Thymus (tissue), 11 donors: ENCODE results near the gene TUBB8B. TPM values are rescaled to one million over a fixed set of nuclear protein-coding genes. Genes with fewer than 3 reads are reported as not detected.
A peak's percentile ranks its signal among the peaks of the same experiment; 100 is the strongest.
"Not testable (repeated sequence)": the region's sequence is repeated elsewhere in the genome, so short reads cannot be mapped to it uniquely, and the experiment has no call there.

Experiments
- DNase-seq, 9 donors: peaks; one replicate each; pipeline ENCODE4 v3.0.0-alpha.2; 2013; ENCODE audit warnings: low spot score in 9 of 9, low read depth in 6 of 9, missing footprints in 1 of 9
- H3K27ac ChIP-seq, 2 donors: one replicate each; pipeline ENCODE4 v1.5.1; 2013; ENCODE audit warnings: control low read depth in 1 of 2, low read depth in 1 of 2, low read length in 1 of 2, mild to moderate bottlenecking in 1 of 2, moderate library complexity in 1 of 2
- H3K27me3 ChIP-seq, 2 donors: one replicate each; pipeline ENCODE4 v1.5.1; 2013; ENCODE audit warnings: low read length in 1 of 2; ENCODE audit not compliant: control insufficient read depth in 2 of 2, insufficient read depth in 1 of 2
- H3K36me3 ChIP-seq, 2 donors: one replicate each; pipeline ENCODE4 v1.5.1; 2013; ENCODE audit warnings: low read length in 1 of 2, mild to moderate bottlenecking in 1 of 2, moderate library complexity in 1 of 2; ENCODE audit not compliant: control insufficient read depth in 2 of 2, insufficient read depth in 2 of 2
- H3K4me1 ChIP-seq, 2 donors: one replicate each; pipeline ENCODE4 v1.5.1; 2013; ENCODE audit warnings: low read length in 2 of 2; ENCODE audit not compliant: control insufficient read depth in 2 of 2, insufficient read depth in 2 of 2
- H3K4me3 ChIP-seq, 2 donors: one replicate each; pipeline ENCODE4 v1.5.1; 2013; ENCODE audit warnings: low read length in 2 of 2, control low read depth in 1 of 2, mild to moderate bottlenecking in 1 of 2
- H3K9me3 ChIP-seq, 2 donors: one replicate each; pipeline ENCODE4 v1.5.1; 2013; ENCODE audit warnings: low read length in 1 of 2, mild to moderate bottlenecking in 1 of 2; ENCODE audit not compliant: control insufficient read depth in 2 of 2, insufficient read depth in 1 of 2
- WGBS: extraction: QIAGEN DNeasy Blood & Tissue Kit; methylation state at CpG from one replicate; pipeline ENCODE4 v1.1.7; 2013; 5-methylcytosine and 5-hydroxymethylcytosine counted together
- polyA plus RNA-seq: library from polyadenylated mRNA; stranded (reverse); fragments of 200-250 nt; gene quantifications from one replicate; pipeline ENCODE4 v1.2.3, GENCODE V29; 2013
- total RNA-seq: library from RNA; stranded (reverse); fragments of 120-200 nt; gene quantifications from one replicate; pipeline ENCODE4 v1.2.4, GENCODE V29; 2013
- donor health status: healthy.

Gene TUBB8B
- total and polyA plus RNA-seq, 2 donors = 0.14 to 1.2 TPM

- not testable (repeated sequence) for H3K4me1 ChIP-seq, H3K27me3 ChIP-seq, H3K27ac ChIP-seq, H3K9me3 ChIP-seq, H3K4me3 ChIP-seq, H3K36me3 ChIP-seq, DNase-seq
- 94% methylated on average over 12 of the region's 12 CpGs for WGBS
Observed at GRCh38 chr18:84801-85200, 35.4 kb upstream of the TUBB8B start.

- H3K27me3 ChIP-seq, H3K4me3 ChIP-seq, H3K27ac ChIP-seq, H3K36me3 ChIP-seq, H3K4me1 ChIP-seq, DNase-seq, H3K9me3 ChIP-seq: not testable (repeated sequence)
- 88% methylated on average over 11 of the region's 11 CpGs for WGBS
Observed at GRCh38 chr18:82626-83209, 33.3 kb upstream of the TUBB8B start.

DNA sequence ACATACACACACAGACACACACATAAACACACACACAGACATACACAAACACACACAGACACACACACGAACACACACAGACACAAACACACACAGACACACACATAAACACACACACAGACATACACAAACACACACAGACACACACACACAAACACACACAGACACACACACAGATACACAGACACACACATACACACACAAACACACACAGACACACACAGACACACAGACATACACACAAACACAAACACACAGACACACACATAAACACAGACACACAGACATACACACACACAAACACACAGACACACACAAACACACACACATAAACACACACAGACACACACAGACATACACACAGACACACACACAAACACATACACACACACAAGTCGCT is 31.5 kb upstream of the TUBB8B start:
- 83% methylated on average over 2 of the region's 2 CpGs for WGBS
- not testable (repeated sequence) for H3K9me3 ChIP-seq, DNase-seq, H3K4me1 ChIP-seq, H3K4me3 ChIP-seq, H3K27me3 ChIP-seq, H3K27ac ChIP-seq, H3K36me3 ChIP-seq

GRCh38 chr18:80202-80601 is 30.8 kb upstream of the TUBB8B start:
- not testable (repeated sequence) for H3K9me3 ChIP-seq, H3K27me3 ChIP-seq, DNase-seq, H3K4me1 ChIP-seq, H3K4me3 ChIP-seq, H3K27ac ChIP-seq, H3K36me3 ChIP-seq
- WGBS = 82% methylated on average over 5 of the region's 6 CpGs

- not testable (repeated sequence) for DNase-seq, H3K27me3 ChIP-seq, H3K27ac ChIP-seq, H3K36me3 ChIP-seq, H3K4me1 ChIP-seq, H3K4me3 ChIP-seq, H3K9me3 ChIP-seq
- WGBS = 71% methylated on average over 57 of the region's 57 CpGs
Observed at GRCh38 chr18:75525-76160, 26.2 kb upstream of the TUBB8B start.

- 52% methylated on average over 48 of the region's 48 CpGs for WGBS
- not testable (repeated sequence) for DNase-seq
Observed at GRCh38 chr18:73181-73777, 23.9 kb upstream of the TUBB8B start.

DNA sequence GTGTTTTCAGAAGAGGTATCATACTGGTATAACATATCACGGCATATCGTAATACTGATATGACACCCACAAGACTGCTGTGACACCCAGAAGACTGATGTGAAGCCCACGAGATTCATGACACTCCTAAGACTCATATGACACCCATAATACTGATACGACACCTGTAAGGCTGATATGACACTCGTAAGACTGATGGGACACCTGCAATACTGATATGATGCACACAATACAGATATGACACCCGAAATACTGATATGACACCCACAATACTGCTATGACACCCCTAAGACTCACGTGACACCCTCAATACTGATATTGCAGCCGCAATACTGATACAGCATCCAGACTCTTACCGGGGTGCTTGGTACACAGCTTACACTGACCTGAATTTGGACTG is 18.3 kb upstream of the TUBB8B start:
- not testable (repeated sequence) for H3K9me3 ChIP-seq, H3K27ac ChIP-seq, DNase-seq, H3K4me3 ChIP-seq, H3K36me3 ChIP-seq, H3K27me3 ChIP-seq, H3K4me1 ChIP-seq
- WGBS = 74% methylated on average over 9 of the region's 9 CpGs

More at GRCh38 chr18:73181-73777, 23.9 kb upstream of the TUBB8B start:
- H3K36me3 ChIP-seq, H3K4me1 ChIP-seq, H3K4me3 ChIP-seq, H3K27me3 ChIP-seq, H3K9me3 ChIP-seq, H3K27ac ChIP-seq: not testable (repeated sequence)

- WGBS = 89% methylated on average over 5 of the region's 5 CpGs
- H3K4me1 ChIP-seq, H3K9me3 ChIP-seq, H3K36me3 ChIP-seq, DNase-seq, H3K27ac ChIP-seq, H3K4me3 ChIP-seq, H3K27me3 ChIP-seq: not testable (repeated sequence)
Observed at GRCh38 chr18:64279-64678, 14.9 kb upstream of the TUBB8B start.

DNA sequence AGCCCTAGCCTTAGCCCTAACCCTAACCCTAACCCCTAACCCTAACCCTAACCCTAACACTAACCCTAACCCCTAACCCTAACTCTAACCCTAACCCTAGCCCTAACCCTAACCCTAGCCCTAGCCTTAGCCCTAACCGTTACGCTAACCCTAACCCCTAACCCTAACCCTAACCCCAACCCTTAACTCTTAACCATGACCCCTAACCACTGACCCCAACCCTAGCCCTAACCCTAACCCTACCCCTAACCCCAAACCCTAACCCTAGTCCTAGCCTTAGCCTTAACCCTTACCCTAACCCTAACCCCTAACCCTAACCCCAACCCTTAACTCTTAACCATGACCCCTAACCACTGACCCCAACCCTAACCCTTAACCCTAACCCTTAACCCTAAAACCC is 14.2 kb upstream of the TUBB8B start:
- WGBS = 97% methylated on average over 2 of the region's 2 CpGs
- peak in 3 of 9 donors; percentile 3 to 40 (median 5) for DNase-seq
- not testable (repeated sequence) for H3K9me3 ChIP-seq, H3K36me3 ChIP-seq, H3K4me1 ChIP-seq, H3K27ac ChIP-seq, H3K27me3 ChIP-seq, H3K4me3 ChIP-seq
